ENCODE data around the gene ADARB2.
"Not testable (repeated sequence)": the region's sequence is repeated elsewhere in the genome, so short reads cannot be mapped to it uniquely, and the experiment has no call there.

The ADARB2 gene

DNA sequence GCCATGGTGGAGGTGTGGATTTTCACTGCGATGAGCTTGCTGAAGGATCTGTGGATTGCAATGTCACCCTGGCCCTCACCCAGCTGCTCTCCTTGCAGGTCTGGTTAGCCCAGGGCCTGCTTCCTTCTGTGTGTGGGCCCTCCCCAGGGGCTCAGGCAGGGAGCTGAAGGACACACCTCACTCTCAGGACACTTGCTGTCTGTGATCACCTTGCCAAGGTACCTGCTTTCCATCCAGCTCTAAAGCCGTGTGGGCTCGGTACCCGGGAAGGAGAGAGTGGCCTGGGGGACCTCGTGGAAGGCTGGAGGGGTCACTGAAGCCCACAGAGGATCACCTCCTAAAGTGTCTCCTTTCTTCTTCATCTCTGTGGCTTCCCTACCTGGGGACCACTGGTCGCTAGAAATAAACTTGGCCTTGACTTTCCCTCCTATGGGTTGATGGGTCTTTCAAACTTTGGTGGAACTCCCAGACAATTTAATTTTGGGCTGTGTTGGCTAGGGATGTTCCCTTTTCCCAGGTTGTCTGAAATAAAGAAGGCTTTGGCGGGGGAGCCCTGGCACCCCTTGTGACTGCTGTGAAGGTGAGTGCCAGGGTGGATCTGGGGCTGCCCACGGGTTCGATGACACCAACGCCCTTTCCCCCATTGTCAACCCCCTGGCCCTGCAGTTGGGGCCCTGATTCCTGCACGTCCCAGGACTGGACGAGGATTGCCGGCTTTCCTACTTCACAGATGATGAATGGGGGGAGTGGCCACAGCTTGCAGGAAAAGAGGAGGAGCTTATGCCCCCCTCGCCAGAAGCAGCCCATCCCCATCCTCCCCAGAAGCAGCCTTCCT, 331.0 kb downstream of the ADARB2 start:
- intact Hi-C loops (cut with DNase I) = no loop called here
- DNase-seq = peak in 1 of 10 donors; percentile 72

DNA sequence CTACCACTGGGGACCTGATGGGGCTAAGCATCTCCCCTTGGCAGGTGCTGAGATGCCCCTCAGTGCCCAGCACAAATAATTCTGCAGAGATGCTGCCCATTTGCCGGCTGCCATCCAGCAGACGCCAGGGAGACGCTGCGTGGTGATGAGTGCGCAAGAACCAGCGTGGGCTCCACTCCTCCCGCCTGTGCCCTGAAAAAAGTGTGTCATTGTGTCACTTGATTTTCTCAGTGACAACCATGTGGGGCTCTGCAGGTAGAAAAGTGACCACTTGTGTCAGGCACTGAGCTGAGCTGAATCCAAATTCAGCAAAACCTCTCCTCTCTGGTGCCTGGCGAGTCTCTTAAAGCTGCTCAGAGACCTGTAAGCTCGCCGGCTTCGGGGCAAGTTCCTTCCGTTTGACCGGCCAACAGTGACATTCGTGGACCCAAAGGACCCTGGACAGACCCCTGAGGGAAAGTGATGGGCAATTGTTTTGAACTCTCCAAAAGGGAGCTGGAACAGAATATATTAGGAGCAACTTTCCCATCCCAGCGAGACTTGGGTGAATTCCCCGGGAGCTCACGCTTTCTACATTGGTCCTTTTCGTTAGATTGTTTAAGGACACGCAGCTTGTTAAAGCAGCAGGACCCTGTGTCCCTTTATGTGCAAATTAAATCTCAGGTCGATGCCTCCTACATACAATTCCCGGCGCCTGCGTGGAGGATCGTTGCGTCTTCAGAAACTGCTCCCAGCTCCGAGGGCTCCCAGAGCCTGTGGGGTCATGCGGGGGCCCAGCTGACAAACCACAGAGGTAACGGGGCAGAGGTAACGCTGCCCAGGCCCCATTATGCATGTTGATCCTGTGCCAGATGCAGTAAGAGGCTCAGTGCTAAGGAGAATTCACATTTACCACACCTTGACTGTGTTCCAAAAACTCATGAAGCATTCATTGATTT, 332.7 kb downstream of the ADARB2 start:
- intact Hi-C loops (cut with DNase I) = no loop called here
- peak in 1 of 10 donors; percentile 52 for DNase-seq

DNA sequence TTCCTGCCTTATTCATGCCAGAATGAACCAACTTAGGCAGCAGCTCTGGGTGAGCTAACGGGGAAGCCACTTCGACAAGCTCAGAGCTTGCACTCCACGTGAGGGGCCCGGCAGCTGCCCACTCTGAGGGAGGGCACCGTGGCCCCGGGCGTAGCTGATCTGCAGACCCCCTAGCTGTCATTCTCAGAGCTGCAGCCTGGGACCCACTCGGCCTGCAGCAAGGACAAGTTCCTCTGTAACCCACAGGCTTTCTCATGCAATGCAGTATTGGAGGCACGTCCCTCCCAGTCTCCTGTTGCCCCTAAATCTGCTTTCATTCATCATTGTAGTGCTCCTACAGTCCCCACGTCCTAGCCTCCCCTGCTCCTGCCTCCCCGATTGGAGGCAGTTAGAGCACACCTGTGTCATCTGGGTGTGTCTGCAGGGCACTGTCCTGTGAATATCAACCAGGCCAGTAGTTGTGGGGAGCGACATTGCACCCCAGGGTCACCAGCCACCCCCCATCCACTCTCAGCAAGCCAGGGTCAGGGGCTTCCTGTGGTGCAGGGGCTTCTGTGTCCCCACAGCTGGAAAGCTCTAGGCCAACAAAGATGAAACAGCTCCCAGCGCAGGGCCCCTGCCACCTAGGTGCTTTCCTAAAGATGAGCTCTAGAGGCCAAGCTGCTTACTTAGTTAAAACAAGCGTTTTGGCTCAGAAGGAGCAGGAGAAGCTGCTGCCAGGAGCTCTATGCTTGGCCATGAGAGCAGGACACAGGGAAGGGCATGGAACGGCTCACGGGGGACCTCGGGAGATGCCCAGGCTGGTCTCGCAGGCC, 333.6 kb downstream of the ADARB2 start:
- DNase-seq = no peak
- intact Hi-C loops (cut with DNase I) = no loop called here

DNA sequence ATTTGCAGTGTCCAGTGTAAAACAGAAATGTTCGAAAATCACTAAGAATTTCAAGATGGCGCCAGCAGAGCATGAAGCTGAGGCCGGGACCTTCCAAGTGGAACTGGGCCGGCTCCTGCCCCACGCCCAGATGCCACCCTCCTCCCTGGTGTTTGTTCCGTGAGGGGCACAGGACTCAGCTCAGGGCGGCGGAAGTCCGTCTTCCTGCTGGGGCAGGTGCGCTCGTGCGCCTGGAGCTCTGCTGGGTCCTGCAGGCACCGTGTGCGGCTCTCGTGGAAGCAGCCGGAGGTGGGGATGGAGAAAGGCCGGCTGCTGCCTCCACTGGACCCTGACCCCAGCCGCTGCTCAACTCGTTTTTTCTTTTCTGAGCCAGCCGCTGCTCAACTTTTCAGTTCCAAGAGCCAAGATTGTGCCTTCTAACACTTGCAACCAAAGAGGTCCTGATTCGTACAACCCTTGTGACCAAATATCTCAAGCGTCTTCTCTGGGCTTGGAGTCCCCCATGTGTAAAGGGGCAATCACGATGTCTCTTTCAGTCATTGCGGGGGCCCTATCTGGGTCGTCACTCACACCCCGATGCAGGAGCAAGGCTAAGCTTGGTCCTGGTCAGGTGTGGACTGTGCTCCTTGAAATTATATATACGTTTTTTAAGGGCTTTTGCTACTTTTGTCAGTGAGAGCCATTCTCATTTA, 334.4 kb downstream of the ADARB2 start:
- intact Hi-C loops (cut with DNase I) = no loop called here
- no peak for DNase-seq

DNA sequence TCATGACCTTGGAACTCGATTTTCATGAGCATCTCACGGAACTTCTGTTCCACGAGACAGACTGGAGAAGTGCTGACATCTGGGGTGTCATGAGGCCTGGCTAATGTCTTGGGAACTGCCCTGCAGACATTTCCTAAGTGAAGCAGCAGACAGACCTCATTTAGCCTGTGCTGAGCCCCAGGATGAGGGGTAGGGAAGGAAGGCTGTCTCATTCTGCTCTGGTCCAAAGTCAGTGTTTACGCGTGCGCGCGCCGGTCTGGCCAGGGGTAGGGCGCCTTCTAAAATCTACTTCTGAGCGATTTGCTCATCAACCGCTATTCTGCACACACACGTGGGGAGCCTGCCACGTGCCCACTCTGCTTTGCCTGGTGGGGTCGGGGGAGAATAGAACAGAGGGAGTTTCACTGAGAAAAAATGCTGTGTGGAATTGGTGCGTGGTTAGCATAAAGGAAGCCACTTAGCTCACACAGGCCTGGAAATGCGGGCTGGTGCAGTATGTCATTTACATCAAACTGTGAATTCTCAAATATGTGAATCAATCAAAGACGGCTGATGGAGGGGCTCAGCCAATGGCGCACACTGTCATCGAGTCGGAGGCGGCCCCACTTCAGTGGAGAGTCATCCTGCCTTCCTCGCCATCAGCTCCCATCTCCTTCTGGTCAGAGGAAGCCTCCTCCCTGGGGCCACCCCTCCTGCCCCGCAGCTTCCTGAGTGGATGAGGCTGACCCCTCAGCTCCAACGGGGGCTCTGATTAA, 335.1 kb downstream of the ADARB2 start:
- intact Hi-C loops (cut with DNase I) = no loop called here
- DNase-seq = no peak

DNA sequence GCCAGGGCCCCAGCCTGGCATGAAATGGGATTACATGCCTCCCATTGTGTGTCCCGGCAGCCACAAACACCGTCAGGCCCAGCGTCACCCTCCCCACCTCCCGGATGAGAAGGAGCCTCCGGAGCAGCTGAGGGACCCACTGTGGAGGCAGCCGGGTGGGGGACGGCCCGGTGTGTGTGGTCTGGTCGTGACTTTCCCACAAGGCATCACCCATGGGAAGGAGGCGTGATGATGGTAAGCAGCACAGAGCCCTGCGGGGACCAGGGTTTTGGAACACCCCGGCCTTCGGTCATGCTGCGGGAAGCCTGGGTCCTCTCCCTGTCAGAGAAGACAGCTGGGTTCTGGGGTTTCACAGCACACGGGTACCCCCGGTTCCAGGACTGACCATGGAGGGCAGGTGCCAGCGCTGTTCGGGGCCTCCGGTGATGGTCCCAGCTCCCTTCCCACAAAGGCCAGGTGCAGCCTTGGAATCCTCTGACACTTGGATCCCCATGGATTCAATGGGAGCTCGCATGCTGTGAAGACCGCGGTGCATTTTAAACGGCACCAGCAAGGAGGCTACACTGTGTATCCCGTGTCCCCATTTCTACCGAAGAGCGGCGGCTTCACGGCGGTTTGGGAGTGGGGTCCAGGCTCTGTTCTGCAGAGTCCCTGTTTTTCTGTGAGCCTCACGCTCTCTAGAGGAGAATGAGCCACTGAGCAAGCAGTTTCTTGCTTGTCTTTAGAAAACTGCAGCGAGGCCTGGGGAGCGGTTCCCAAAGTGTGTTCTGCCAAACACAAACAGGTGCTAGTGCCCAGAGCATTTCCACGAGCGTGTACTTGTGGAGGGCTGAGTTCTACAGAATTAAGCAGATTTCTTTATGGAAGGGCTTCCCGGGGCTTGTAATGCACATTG, 336.0 kb downstream of the ADARB2 start:
- no peak for DNase-seq
- intact Hi-C loops (cut with DNase I) = no loop called here

DNA sequence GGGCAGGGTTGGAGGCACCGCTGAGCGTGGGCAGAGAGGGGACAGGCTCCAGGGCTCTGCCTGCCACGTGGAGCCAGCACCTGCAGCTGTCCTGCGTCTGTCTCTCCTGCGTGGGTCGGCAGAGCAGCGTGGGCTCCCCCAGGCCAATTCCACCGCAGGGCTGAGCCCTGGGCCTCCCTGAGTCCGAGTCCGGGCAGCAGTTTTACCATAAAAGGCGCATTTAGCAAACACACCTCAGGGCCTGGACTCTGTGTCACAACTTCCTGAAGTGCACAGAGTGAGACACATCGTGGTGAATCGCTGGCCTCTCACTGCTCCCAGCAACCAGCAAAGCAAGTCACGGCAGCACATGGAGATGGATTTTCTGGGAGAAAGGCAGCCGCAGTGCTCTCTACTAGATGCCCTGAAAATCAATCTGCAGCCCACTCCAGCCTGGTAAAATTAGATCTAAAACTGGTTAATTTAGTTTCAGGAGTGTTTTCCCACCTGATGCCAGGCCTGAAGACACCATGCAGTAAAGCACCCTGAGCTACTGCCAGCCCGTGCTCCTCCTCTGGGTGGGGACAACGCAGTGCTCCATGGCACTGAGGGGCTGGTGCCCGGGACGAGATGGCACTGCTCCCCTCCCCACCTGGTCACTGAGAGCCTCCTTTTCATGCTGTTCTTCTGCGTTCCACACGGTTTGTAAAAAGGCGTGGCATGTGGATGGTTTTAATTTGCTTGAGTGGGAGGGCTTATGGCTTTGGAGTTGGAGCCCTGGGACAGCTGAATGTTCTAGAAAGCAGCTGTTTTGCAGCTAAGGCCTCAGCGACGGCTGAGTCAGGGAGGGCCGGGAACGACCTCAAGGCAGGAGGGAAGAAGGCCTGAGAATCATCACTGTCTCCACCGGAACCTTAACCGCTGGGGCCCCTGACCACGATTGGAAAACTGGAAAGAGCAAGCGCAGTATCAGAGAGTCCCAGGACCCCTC, 336.9 kb downstream of the ADARB2 start:
- DNase-seq = no peak
- intact Hi-C loops (cut with DNase I) = no loop called here

DNA sequence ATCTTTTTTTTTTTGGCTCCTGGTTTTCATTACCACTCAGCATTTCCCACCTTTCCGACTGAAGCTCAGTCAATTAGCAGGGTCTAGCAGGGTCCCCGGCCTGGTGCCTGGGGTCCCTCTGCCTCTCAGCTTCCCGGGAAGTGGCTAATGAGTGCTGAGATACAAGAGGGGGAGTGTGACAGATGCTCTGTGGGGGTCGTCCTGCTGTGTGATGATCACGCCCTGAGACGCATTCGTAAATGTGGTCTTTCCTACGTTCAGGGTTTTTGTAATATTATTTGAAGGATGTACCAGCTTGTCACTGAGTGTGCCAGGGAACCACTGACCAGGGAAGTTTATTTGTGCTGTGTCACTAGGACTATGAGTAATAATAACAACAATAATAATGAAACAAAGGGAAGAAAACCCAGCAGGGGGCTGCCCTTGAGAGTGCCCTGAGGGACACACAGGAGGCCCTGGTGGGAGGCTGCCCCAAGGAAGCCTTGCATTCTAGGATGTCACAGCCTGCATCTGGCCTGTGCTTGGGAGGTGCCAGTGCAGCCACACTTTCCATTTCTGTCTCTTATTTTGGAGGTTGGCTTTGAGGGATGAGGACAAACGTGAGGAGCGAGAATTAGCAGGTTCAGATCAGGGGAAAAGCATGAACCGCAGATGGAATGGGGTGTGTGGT, 337.8 kb downstream of the ADARB2 start:
- intact Hi-C loops (cut with DNase I) = no loop called here
- peak in 1 of 10 donors; percentile 61 for DNase-seq

DNA sequence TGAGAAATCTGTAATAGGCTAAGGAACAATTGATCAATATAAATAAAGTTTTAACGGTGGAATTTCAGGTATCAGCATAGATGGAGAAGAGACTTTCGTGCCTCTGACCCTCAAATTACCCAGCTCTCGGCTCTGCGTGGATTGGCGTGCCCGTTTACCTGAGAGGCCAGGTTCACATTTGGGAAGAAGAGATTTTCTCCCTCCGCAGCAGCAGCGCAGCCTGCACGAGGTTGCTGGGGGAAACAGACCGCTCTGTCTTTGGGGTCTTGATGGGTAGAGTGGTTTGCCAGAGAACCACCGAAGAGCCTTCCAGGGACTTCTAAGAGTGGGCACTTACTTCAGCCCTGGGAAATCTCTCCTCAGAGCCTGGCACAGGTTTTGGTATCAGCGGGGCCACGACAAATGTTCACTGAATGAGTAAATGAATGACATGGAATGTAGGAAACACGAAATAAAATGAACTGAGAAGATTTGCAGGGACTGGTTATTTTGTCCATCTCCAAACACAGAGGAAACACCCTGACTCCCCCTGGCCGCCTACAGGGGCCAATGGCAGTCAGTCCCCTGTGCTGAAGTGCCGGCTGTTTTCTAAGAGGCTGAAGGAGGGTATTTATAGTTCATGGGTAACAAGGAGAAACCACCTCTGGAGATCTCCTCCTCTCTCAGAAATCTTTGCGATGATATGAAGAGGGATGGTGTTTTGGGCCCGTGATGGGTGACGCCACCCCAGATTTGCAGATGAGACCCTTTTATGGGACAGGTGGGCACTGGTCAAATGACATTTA, 338.5 kb downstream of the ADARB2 start:
- DNase-seq = peak in 1 of 10 donors; percentile 72
- intact Hi-C loops (cut with DNase I) = no loop called here

DNA sequence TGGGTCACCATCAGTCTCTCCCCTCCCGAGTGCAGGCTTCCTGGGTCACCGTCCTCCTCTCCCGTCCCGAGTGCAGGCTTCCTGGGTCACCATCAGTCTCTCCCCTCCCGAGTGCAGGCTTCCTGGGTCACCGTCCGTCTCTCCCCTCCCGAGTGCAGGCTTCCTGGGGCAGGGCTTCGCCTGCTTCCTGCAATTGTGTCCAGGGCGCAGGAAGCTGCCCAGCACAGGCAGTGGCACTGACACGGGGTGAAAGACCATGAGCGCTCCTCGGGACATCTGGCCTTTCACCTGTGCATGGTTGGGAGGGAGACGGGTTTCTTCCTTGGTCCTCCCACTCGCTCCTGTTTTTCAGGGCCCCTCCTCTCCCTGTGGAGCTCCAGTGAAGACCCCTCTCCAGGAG, 339.2 kb downstream of the ADARB2 start:
- intact Hi-C loops (cut with DNase I) = not testable (repeated sequence)
- DNase-seq = peak in 1 of 10 donors; percentile 48

DNA sequence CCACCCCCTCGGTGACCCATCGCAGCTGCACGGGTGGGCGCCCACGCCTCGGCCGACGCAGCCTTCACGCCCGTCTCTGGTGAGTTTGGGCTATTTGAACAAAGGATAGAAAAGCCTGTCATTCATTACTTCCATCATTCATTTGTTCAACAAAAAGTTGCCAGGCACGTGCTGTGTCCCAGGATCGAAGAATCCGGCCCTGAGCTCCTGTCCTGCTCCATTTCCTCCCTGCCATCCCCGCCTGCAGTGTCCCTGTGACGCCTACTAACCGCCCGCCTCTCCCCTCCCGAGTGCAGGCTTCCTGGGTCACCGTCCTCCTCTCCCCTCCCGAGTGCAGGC, 341.1 kb downstream of the ADARB2 start:
- intact Hi-C loops (cut with DNase I) = no loop called here
- DNase-seq = peak in 1 of 10 donors; percentile 34

DNA sequence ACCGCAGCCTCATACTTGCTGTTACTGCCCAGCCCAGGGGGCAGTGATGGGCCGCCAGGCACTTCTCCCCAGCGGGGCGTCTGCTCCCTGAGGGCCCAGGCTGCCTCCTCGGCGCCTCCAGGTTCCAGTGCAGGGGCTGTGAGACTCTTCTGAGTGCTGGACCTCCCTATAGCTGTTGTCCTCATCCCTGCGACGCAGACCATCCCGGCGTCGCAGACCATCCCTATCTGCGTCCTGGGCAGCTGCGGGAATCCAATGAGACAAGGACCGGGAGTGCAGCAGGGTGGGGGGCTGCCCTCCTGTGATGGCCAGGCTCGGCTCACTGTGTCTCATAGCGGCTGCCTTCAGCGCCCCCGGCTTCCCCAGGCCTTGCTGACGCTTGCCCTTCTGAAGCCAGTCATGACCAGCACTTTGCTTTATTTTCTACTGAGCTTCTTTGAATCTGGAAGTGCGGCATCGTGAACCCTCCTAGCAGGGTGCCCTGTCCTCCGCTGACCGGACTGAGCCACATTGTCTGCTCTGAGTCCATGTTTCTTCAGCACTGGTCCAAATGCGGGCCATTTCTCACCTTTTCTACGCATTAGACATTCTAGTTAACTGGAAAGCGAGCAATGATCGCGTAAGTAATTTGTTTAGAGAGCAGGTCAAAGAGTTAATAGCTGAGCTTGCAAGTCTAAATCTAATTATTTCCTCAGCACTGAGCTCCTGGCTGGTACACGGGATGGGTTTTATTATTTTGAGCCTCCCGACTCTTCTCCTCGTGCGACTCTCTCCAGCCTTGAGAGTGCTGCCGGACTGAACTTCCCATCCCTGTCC, 341.6 kb downstream of the ADARB2 start:
- peak in 1 of 10 donors; percentile 65 for DNase-seq
- intact Hi-C loops (cut with DNase I) = no loop called here

DNA sequence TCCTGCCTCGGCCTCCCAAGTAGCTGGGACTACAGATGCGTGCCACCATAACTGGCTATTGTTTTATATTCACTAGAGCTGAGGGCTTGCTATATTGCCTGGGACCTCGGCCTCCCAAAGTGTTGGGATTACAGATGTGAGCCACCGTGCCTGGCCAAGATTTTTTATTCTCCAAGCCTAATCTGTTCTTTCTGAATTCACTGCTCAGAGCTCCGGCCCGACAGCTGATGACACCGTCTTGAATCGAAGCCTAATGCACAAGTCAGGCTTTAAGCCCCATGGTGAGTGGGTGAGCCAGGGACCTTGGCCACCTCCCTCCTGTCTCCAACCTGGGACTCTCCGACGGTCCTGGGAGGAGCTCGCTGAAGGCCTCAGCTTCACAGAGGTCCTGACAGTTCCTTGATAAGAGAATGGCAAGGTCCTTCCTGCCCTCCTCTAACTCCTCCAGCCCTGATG, 342.3 kb downstream of the ADARB2 start:
- peak in 1 of 10 donors; percentile 53 for DNase-seq
- intact Hi-C loops (cut with DNase I) = no loop called here

DNA sequence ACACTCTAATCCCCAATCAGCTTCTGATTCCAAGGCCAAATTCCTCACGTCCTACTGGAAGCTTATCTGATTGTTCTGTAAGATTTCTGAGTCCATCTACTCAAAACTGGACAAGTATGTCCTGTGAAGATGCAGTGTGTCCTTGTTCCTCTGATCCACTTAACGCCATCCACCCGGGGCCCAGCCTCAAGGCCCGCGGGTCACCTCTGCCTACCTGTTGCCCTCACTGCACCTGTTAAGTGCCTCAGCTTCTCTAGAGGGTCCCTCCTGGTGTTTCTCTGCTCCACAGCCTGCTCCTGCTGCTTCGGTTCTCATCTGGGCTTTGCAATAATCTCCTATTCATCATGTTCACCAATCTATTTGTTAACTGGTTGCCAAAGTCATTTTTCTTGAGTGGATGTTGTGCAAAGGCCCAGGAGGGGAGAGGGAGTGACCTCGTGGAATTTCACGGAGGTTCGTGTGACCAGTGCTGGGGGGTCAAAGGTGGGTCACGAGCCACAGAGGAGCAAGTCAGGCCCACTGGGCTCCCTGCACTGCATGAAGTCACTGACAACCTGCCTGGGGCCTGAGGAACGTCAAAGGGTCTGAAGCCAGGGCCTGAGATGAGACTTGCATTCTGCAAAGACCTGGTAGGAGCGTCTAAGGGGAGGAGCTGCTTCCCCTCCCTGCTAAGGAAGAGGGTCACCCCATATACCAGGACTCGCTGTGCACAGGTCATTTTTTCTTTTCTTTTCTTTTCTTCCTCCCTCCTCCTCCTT, 343.0 kb downstream of the ADARB2 start:
- DNase-seq = peak in 1 of 10 donors; percentile 37
- intact Hi-C loops (cut with DNase I) = no loop called here

Measured in posterior cingulate gyrus (tissue), 11 donors.